Suprapubic skin (tissue), 3 donors: Measurements from ENCODE around the gene SLC30A1.

Experiments
- POLR2AphosphoS5 ChIP-seq, 3 donors: sonication (generic); formaldehyde crosslinking; IDR thresholded peaks; one replicate each; pipeline ENCODE4 v1.6.1; 2017; ENCODE audit warnings: antibody characterized with exemption in 3 of 3
- TF ChIP-seq, protein P1 (sequence below), 2 donors: fragments of 200-600 bp in 1 of 2; fragments of 450-650 bp in 1 of 2; sonication (generic) in 1 of 2; IDR thresholded peaks; one replicate each; pipeline ENCODE4 v1.5.1; 2016 to 2019; ENCODE audit warnings: antibody characterized with exemption in 2 of 2, mild to moderate bottlenecking in 1 of 2, moderate library complexity in 1 of 2

DNA sequence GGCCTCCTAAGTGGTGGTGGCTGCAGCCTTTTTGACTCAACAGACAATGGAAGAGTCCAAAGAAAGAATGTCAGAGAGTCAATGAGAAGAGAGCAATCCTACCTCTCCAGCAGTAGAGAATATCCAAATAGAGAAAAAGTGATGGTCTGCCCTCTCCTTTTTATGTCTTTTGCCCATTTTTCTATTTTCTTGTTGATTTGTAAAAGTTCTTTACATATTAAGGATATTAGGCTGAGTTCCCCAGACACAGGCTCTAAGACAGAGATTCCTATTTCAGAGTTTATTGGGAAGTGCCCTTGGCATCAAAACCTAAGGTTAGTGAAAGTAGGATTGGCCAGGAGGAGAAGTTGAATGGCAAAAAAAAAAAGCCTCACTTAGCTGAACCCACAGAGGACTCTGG is 20.3 kb upstream of the SLC30A1 start:
- TF ChIP-seq POLR2AphosphoS5 (IDR thresholded peaks at IDR 0.05) = no peak
- TF ChIP-seq, protein P1, sequence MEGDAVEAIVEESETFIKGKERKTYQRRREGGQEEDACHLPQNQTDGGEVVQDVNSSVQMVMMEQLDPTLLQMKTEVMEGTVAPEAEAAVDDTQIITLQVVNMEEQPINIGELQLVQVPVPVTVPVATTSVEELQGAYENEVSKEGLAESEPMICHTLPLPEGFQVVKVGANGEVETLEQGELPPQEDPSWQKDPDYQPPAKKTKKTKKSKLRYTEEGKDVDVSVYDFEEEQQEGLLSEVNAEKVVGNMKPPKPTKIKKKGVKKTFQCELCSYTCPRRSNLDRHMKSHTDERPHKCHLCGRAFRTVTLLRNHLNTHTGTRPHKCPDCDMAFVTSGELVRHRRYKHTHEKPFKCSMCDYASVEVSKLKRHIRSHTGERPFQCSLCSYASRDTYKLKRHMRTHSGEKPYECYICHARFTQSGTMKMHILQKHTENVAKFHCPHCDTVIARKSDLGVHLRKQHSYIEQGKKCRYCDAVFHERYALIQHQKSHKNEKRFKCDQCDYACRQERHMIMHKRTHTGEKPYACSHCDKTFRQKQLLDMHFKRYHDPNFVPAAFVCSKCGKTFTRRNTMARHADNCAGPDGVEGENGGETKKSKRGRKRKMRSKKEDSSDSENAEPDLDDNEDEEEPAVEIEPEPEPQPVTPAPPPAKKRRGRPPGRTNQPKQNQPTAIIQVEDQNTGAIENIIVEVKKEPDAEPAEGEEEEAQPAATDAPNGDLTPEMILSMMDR (IDR thresholded peaks at IDR 0.05) = no peak
